Measurements from ENCODE around the gene ZFP91. TPM values are rescaled to one million over a fixed set of nuclear protein-coding genes. Genes with fewer than 3 reads are reported as not detected.
A peak's percentile ranks its signal among the peaks of the same experiment; 100 is the strongest.

Gene ZFP91
- total RNA-seq, 2 experiments from 2014 or later: 37.2 to 38.0 TPM

- H3K27ac Mint-ChIP-seq: no peak overlapping the region
Observed at GRCh38 chr11:58625086-58625485, 46.2 kb downstream of the ZFP91 start.

DNA sequence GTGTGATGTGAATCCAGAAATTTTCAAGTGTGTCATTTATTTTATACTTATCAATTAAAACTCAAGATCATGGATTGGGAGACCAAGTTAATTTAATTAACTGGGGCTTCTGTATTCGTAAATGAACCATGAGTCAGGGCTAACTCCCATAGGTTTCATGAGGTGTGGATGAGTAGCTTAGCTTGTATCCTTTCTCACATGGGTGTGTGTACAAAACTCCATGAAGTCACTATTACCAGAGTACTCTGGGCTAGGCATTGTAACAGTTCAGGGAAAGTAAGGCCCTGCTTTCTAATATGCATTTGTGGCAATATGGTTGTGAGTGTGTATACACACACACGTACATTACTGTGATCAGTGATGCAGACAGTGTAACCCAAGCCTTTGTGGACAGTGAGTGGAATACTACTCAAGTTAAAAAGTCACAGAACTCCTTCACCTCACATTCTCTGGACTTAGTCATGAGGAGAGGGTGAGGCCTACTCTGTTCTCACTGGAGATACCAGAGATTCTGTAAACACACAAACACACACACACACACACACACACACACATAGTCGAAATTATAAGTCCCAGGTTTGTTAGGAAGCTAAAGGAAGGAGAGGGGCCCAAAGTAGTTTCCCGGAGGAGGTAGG, 47.1 kb downstream of the ZFP91 start:
- intact Hi-C loops (cut with micrococcal nuclease): no loop called here
- H3K36me3 Mint-ChIP-seq (ENCODE audit: low read depth): peaks cover 37% of the 10 kb centered on the region
- H3K27me3 Mint-ChIP-seq: no peaks in the 10 kb centered on the region
- CTCF ChIA-PET: interaction anchor here (1.0 to 1.4 kb wide), 3 partner anchors 9 to 510 kb away, joined by 3 to 5 read pairs (median 3); no protein-coding TSS in a partner anchor
- H3K4me3 Mint-ChIP-seq: no peak overlapping the region
- peaks cover 23% of the 10 kb centered on the region for H3K4me1 Mint-ChIP-seq (ENCODE audit: low read depth)
- peak overlapping the region; percentile 71 for H3K27ac Mint-ChIP-seq
- H3K9me3 Mint-ChIP-seq: no peaks in the 10 kb centered on the region
- no peak for TF ChIP-seq CTCF (IDR thresholded peaks at IDR 0.05)
- POLR2A ChIA-PET: no interaction called here
- no peak for ATAC-seq
- no peak for DNase-seq

More at GRCh38 chr11:58625086-58625485, 46.2 kb downstream of the ZFP91 start:
- no peak for ATAC-seq
- CTCF ChIA-PET: no interaction called here
- no peak for TF ChIP-seq CTCF (IDR thresholded peaks at IDR 0.05)
- no peak overlapping the region for H3K4me3 Mint-ChIP-seq
- H3K36me3 Mint-ChIP-seq (ENCODE audit: low read depth): peaks cover 40% of the 10 kb centered on the region
- intact Hi-C loops (cut with micrococcal nuclease): no loop called here
- H3K27me3 Mint-ChIP-seq: no peaks in the 10 kb centered on the region
- POLR2A ChIA-PET: no interaction called here
- no peaks in the 10 kb centered on the region for H3K9me3 Mint-ChIP-seq
- no peak for DNase-seq
- peaks cover 28% of the 10 kb centered on the region for H3K4me1 Mint-ChIP-seq (ENCODE audit: low read depth)

GRCh38 chr11:58626934-58627483, 48.1 kb downstream of the ZFP91 start:
- H3K4me3 Mint-ChIP-seq: no peak overlapping the region
- intact Hi-C loops (cut with micrococcal nuclease): no loop called here
- no peak for DNase-seq
- peaks cover 14% of the 10 kb centered on the region for H3K4me1 Mint-ChIP-seq (ENCODE audit: low read depth)
- no peak for TF ChIP-seq CTCF (IDR thresholded peaks at IDR 0.05)
- ChIA-PET CTCF (interaction anchor here (0.7 to 3.6 kb wide), 6 partner anchors 8 to 509 kb away, joined by 3 to 54 read pairs (median 4); partner anchors contain the start of gene LPXN), POLR2A (interaction anchor here (0.8 to 1.3 kb wide), 4 partner anchors 10 to 59 kb away, joined by 3 to 4 read pairs (median 4); no protein-coding TSS in a partner anchor)
- no peak for ATAC-seq
- H3K27me3 Mint-ChIP-seq: no peaks in the 10 kb centered on the region
- peaks cover 33% of the 10 kb centered on the region for H3K36me3 Mint-ChIP-seq (ENCODE audit: low read depth)
- no peak overlapping the region for H3K27ac Mint-ChIP-seq
- H3K9me3 Mint-ChIP-seq: no peaks in the 10 kb centered on the region

GRCh38 chr11:58628446-58628845, 49.6 kb downstream of the ZFP91 start:
- H3K4me3 Mint-ChIP-seq: no peak overlapping the region
- H3K36me3 Mint-ChIP-seq (ENCODE audit: low read depth): peaks cover 19% of the 10 kb centered on the region
- ChIA-PET POLR2A (interaction anchor here (0.5 to 1.8 kb wide), 7 partner anchors 9 to 93 kb away, joined by 3 to 7 read pairs (median 4); partner anchors contain the start of gene LPXN), CTCF (interaction anchor here (0.8 to 3.6 kb wide), 15 partner anchors 8 to 530 kb away, joined by 3 to 54 read pairs (median 5); partner anchors contain the start of gene LPXN)
- peaks cover 9% of the 10 kb centered on the region for H3K4me1 Mint-ChIP-seq (ENCODE audit: low read depth)
- H3K27ac Mint-ChIP-seq: no peak overlapping the region
- ATAC-seq (no peak), DNase-seq (no peak)
- no peak for TF ChIP-seq CTCF (IDR thresholded peaks at IDR 0.05)
- no peaks in the 10 kb centered on the region for H3K27me3 Mint-ChIP-seq
- intact Hi-C loops (cut with micrococcal nuclease): no loop called here
- no peaks in the 10 kb centered on the region for H3K9me3 Mint-ChIP-seq

- peak; percentile 43 for TF ChIP-seq CTCF (IDR thresholded peaks at IDR 0.05)
- ATAC-seq (peak; percentile 70), DNase-seq (peak; percentile 45)
- Mint-ChIP-seq H3K9me3 (no peaks in the 10 kb centered on the region), H3K36me3 (ENCODE audit: low read depth) (peaks cover 9% of the 10 kb centered on the region), H3K27me3 (no peaks in the 10 kb centered on the region), H3K27ac (peak overlapping the region; percentile 18), H3K4me3 (no peak overlapping the region), H3K4me1 (ENCODE audit: low read depth) (peaks cover 9% of the 10 kb centered on the region)
- POLR2A ChIA-PET: interaction anchor here (0.6 to 1.8 kb wide), 6 partner anchors 9 to 62 kb away, joined by 3 to 7 read pairs (median 4); partner anchors contain the start of gene LPXN
- CTCF ChIA-PET: interaction anchor here (0.8 to 3.6 kb wide), 34 partner anchors 8 to 158 kb away, joined by 3 to 54 read pairs (median 4); partner anchors contain the start of gene LPXN
- intact Hi-C loops (cut with micrococcal nuclease): no loop called here
Observed at GRCh38 chr11:58629857-58630256, 51.0 kb downstream of the ZFP91 start.

All from activated CD8-positive, alpha-beta T cell treated with anti-CD3 and anti-CD28 coated beads for 36 hours (primary cell).